GM19455 (cell line): ENCODE results near the gene C1QTNF5.

ENCODE experiments used
- ATAC-seq: cut with Tn5 transposase; IDR thresholded peaks from one replicate; pipeline ENCODE4 v1.9.1; 2021; ENCODE audit not compliant: unreplicated experiment

Gene C1QTNF5

DNA sequence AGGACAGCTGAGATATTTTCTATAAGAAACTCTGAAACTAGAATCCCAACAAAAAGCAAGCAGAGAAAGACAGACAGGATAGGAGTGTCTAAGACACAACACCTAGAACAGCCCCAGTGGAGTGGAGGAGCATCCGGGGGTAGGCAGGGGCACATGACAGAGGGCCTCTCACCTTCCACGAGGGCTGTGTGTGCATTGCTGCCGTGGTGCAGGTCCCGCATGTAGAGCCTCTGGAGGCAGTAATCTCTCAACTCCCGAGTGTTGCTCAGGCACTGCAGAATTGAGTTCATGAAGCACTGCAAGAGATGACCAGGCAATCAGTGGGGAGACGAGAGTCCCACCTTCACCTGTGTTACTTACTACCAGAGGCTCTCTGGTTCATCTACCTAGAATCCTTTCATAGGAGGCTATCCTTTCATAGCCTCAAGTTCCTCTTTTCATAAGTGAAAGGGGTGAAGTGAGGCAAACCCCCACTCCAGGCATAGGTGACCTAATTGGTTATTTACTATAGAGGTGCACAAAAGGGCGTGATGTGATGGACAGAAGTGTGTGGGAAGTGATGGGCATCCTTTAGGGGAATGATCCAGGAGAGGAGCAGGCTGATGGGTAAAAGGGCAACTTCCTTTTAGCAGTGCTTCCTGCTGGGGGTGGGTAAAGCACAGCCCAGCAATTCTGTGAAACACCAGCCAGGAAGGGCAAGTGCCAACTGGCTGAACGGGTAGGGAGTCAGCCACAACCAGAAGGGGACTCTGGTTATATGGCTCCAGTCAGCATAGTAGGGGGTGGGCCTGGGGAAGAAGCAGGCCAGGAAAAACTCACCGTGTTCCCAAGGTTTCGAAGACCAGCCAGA is 18.9 kb upstream of the C1QTNF5 start:
- ATAC-seq, result no peak

DNA sequence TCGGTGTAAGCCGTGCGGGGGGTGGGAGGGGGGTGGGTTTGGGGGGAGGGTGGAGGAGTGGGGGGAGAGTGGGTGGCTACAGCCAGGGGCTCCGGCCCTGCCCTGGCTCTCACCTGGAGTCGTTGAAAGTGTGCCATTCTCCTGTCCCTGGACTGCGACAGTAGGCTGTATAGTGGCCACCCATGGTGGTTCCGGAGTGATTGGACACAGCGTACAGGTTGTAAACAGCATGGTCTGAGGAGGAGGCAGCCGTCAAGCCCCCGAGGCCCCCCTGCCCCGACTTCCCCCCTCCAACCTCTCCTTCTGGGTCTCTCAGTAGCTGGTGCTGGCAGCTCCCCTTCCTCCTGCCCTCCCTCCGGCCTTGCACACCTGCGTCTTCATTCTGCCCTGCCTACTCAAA is 16.4 kb upstream of the C1QTNF5 start:
- ATAC-seq, result no peak

DNA sequence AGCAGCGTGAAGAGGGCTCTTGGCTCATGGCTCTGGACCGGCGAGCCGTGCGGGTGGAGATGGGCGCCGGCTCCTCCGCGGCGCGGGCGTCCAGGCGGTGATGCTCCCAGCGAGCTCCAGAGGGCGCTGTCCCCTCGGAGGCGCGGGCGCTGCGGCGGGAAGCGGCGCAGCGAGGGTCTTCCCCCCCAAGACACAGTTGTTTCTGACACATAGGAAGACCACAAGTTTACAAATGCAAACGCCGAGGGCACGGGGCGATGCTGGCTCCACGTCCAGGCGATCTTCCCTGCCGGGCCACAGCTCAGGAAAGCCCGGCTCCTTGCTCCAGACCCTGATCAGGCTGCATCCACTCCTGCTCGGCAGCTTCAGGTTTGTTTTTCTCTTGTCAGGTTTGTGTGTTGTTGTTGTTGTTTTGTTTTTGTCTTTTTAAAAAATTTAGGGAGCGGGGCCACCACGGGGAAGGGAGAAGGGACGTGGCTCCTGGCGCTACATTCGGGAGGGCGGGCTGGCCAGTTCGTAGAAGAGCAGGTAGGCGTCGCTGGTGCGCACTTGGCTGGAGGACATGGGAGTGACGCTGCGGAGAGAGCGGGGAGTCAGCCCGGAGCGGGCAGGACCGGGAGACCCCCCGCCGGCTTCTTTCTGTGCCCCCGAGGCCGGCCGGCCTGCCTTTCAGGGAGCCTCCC is 15.8 kb upstream of the C1QTNF5 start:
- ATAC-seq, result peak; percentile 64

DNA sequence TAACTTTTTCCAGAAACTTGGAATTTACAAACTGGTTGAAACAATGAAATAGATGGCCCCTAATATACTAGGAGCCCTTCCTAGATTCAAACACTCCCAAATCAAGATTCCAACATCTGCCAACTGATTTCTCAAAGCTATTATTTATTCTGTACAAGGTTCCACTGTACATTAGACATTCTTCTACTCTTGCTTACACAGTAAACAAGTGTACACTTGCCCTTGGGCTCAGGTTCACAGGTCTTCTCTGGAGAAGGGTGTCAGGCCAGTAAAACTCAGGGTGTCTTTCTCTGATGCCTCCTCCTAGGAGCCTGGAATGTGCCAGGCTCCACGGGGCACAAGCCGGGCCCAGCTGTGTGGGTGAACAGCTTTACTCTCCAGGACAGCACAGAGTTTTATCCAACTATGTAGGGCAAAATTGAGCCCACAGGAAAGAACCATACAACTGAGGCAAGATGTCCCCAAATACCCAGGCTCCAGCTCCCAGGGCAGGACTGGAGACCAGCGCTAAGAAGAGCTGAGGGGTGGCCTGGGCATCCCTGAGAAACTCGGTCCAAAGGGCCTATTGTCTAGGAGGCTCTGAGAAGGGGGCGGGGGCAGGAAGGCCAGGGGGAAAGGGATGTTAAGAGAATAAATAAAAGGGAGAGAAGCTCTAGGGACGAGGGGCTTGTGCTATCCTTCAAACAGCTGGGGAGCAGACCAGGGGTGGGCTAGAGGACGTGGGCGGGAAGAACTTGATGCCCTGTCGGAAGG is 14.6 kb upstream of the C1QTNF5 start:
- no peak for ATAC-seq

DNA sequence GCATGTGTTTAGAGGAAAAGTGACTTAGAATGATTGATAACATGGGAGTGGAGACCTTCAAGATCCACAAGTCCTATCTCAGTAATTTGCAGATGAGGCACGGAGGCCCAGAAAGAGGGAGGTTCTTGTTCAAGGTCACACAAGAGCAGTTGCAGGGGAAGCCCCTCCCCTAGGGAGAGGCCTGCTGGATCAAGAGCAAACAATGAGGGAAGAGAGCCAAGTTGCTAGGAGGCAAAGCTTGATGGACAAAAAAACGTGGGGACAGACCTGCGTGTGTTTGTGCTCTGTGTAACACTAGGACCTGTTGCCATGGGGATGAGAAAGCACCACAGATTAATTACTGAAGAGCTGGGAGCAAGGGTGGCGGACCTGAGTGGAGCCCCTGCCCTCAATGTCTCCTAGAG is 12.2 kb upstream of the C1QTNF5 start:
- ATAC-seq, result no peak

DNA sequence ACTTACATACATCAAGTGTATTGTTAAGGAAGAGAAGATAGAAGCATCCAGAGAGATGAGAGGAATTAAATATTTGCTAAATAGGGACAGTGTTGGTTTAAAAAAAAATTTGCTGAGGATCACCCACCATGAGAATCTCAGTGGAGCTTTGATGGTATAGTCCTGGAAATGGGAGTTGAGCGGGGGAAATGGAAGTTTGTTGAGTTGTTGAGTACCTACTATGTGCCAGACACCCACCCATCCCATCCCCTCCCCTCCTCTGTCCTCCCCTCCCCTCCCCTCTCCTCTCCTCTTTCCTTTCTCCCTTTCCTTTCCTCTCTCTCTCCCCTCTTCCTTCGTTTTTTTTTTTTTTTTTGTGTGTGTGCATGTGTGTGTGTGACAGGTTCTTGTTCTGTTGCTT is 10.5 kb upstream of the C1QTNF5 start:
- no peak for ATAC-seq

DNA sequence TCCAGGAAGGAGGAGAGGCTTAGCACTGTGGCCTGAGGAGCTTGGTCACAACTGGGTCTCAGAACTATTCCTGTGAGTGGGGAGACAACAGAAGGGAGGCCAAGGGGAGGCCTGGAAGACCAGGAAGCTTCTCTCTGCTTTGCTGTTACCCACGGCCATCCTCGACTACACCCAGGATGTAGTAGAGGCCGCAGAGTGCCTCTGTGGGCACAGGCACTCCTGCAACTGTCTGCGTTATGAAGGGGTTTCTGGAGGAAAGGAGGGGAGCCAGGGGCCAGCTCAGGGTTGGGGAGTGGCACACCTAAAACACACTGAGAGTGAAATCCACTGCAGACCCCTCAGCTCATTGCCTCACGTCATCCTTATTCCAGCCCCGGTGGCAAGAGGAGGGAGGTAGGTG is 9.6 kb upstream of the C1QTNF5 start:
- no peak for ATAC-seq

DNA sequence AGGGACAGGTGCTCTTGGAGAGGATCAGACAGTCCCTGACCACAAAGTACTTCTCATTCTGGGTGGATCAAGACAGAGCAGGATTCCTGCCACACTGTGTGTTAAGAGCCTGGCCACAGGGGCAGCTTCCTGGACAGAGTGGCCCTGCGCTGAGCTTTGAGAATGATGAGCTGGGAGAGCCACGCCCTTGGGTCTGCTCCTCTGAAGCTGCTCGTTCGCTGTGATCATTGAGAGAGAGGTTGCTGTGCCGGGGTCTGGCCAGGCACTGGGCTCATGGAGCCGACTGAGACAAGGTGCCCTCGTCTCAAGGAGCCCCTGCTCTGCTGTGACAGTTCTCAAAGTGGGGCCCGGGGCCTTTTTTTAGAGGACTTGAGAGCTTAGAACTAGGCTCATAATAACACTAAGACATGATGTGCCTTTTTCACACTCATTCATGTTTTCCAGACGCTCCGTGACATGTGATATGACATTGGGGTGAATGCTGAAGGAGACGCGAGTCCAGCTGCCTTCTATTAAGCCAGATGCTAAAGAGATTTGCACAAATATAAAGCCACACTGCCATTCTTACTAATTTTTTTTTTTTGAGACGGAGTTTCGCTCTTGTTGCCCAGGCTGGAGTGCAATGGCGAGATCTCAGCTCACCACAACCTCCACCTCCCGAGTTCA is 7.4 kb upstream of the C1QTNF5 start:
- ATAC-seq, result no peak

DNA sequence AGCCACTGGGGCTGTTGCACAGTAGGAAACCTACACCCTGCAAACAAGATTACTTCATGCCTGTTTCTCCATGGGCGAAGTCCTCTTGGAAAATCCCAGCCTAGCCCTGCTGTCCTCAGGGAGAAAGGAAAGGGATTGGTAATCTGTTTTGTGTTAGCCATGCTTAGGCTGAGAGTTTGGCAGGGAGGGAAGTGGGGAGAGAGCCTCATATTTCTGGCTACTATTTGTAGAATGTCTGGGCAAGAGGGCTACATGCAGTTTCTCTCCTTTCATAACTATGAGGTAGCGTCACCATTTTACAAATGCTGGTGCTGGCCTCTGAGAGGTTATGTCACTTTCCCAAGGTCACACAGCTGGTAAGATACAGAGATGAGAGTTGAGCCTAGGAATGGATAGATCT is 6.6 kb upstream of the C1QTNF5 start:
- no peak for ATAC-seq

DNA sequence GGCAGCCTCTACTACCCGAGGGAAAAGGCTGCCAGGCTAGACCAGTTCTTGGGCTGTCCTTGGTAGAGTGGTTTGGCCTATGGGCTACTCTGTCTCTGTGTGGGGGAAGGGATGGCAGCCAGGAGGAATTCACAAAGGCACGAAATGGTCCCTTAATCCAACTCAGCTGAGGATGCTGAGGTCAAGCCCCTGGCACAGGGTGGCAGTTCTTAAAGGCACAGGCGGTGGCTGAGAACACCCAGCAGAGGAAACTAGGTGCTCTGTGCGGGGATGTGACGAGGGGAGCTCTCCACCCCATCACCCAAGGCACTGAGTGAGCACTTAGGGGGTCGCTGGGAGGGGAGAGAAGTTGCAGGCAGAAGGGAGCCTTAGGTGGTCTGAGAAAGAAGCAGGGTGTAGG is 5.9 kb upstream of the C1QTNF5 start, which contains the start of gene MFRP:
Gene MFRP, minus strand, starts transcription at position 101 of the 400 bp plus-strand sequence. CDS start 192 bp downstream, outside the sequence.
- no peak for ATAC-seq

DNA sequence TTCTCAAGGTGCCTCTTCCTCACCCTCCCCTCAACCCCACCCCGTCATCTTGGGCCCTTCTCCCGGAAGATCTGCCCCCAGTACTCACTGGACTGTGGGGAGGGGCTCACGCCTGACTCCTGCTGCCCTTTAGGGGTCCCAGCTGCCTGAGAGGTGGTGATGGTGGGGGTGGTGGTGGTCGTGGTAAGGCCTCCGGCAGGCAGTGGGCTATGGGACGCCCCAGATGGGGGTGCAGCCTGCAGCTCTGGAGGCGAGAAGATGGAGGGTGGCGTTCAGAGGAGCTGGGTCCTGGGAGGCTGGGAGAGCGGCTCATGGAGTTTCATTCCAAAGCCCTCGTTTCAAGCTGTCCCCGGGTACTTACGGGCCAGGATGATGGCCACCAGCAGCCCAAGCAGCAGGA is 5.0 kb upstream of the C1QTNF5 start:
- no peak for ATAC-seq

DNA sequence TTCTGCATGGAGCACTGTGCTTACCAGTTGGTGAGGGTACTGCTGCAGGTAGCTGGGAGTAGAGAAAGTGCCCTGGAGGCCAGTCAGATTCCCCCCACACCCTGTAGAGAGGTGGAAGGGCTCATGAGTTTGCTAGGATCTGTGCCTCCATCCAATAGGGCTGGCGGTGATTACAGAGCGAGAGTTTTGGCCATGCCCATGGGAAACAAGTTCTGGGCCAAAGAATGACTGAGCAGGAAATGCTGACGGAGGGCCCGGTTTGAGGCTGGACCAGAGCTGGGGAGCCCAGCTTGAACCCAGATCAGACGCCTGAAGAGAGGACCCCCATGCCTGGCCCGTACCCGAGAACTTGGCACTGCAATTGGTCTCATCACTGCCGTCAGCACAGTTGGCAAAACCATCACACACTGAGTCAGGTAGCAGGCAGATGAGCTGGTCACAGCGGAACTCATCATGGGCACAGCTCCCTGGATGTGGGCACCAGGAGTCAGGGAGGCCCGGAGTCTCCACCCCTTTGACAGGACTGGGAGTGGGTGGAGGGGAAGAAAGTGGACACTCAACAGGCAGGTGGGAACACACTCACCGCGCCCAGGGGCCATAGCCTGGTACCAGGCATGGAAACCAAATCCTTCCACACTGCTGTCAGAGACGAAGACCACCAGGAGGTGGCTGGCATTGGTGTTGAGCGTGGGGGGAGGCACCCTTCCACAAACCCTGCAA is 3.8 kb upstream of the C1QTNF5 start:
- ATAC-seq, result no peak

DNA sequence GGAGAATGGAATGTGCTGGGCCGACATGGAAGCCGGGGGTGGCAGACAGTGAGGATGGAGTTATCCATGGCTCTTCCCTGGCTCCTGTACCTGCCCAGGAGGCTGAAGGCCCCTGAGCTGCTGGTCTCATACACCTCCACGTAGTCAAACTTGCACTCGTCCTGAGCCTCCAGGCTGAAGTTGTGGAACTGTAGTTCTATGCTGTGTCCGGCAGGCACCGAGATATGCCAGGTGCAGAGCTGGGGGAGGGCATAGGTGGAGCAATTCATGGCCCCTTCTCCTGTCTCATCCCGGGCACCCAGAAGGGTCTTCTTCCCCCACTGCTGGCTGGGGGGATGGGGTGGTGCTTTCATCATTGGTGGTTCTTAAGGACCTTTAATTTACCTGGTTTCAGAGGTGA is 3.0 kb upstream of the C1QTNF5 start:
- ATAC-seq, result no peak

DNA sequence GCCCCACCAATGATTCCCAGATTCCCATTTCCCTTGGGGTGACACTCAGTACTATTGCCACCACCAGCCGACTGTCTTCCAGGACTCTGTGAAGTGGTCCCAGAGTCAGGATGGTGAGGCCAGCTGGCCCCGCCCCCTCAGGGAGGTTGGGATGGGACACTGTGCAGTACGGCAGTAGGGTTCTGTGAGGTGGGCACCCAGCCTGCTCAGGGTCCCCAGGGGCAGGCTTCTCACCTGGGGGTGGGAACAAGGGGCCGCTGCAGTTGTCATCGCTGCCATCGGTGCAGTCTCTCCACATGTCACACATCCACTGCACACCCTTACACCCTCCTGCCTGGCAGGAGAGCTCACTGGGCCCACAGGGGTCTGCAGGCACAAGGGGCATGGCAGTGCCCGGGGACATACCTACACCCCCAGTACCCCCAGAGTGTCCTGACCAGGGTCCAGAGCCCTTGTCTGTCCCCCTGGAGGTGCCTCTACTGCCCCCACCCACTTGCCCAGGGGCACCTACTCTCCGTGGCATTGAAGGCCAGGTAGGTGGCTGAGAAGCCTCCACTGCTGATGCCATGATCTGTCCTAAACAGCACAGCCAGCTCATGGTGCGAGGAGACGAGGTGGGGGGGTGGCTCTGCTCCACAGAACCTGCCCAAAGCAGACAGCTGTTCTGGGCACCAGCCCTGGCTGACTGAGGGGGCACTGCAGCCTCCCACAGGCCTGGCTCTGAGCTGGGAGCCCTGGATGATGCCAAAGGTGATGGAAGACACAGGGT is 1.9 kb upstream of the C1QTNF5 start:
- no peak for ATAC-seq

DNA sequence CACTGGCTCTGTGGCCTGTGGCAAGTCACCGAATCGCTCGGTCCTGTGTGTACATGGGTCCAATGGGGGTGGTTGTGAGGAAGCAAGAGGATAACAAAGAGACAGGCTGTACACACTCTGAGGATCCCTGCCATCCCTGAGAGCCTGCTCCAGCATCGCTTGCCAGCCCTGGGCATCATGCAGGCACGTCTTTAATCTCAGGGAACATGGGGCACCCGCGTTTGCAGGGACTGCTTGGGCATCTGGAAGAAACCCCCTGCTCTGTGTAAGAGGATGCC is 1.3 kb upstream of the C1QTNF5 start:
- no peak for ATAC-seq

DNA sequence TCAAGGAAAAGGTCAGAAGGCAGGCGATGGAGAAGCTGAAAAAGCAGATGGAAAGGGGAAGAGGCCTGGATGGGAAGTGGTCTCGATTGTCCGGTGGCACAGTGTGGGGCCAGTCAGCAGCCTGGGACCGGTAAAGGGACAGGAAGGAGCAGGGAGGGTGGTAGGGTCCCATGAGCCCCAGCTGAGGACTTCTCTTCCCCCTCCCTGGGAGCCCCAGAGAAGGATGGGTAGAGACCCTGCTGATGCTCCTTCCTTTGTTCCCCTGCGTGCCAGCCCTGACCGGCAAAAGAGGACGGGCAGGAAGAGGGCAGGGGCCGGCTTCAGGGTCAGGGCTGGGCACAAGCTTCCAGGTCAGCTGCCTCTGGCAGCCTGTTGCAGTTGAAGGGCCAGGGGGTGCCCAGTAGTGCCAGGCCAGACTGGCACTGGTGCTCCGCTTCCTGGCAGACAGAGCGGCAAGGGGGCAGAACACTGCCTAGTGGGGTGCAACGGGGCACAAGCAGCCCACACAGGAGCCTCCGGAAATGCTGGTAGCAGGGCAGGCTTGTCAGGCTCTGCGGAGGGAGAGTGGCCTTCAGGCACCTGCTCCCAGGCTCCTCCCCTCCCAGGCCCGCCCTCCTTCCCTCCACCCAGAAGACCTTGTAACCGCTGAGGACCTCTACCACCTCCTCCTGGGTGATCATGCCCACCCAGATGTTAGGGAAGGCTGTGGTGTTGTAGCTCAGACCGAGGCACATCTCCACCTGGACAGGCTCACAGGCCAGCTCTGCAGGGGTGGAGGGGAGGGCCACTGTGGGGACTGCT is 739 bp upstream of the C1QTNF5 start:
- no peak for ATAC-seq

DNA sequence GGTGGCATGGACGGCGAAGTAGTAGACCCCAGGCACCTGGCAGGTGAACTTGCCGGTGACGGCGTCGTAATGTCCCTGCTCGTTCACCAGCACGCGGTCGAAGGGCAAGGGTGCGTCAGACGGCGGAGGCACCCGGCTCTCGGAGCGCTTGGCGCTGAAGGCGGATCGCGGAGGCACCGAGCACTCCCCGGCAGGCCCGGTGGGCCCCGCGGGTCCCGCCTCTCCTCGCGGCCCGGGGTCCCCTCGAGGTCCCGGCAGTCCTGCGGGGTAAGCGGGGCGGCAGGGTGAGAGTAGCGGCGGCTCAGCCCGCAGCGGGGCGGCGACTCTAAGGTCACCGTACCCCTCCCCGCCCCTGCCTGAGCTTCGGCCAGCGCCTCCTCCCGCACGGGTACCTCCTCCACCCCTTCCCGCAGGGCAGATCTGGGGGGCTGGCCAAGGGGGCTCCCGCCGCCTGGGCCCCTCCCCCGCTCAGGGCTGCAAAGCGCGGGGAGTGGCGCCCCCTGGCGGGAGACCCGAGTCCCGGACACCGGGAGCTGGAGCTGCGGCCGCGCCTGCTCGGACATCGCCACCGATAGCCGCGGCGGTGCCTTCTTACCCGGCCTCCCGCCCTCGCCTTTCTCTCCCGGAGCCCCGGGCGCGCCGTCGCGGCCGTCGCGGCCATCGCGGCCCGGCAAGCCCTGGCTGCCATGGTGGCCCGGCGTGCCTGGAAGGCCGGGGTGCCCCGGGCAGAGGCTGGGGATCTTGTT is 921 bp downstream of the C1QTNF5 start:
- no peak for ATAC-seq

DNA sequence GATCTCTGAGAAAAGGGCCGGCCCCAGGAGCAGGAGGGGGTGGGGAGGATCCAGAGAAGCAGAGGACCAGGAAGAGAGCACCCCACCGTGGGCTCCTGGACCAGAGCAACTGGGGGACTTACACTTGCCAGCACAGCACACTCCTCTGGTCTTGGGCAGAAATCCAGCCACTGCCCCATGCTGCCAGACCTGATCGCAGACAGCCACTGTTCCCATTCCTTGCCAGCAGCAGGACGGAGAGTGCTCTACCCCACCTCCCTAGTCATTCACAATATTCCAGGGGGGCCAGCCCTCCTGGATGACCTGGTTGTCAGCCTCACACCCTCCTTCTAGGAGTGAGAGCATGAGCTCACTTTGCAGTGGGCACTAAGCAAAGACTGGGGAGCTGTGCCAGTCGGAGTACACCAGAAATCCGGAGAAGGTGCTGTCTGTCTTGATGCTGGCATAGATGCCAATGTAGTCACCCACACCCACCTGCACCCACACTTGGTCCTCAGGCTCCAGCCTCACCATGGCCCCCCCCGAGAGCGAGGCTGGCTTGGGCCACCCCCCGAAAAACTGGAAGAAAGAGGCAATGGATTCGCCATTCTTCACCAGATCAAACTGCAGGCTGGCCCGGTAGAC is 1.6 kb downstream of the C1QTNF5 start:
- ATAC-seq, result no peak
